HepG2 (cell line): ENCODE data around the gene VWA5B1. TPM values are rescaled to one million over a fixed set of nuclear protein-coding genes. Genes with fewer than 3 reads are reported as not detected.

Experiments used
- ATAC-seq: fragments of 200-7000 bp; cut with Tn5 transposase; 3 replicates; pipeline ENCODE4 v1.9.1; 2020; ENCODE audit warnings: mild to moderate bottlenecking, moderate library complexity
- BruUV-seq: library from RNA; stranded (reverse); fragments of 400-500 nt; replicated peaks from 2 replicates; lab custom pipeline; 2021; lab: Mats Ljungman, UMichigan
- CTCF ChIA-PET: fragments of 300-600 bp; formaldehyde crosslinking; extraction: SDS; loops from one replicate; lab custom pipeline; 2021; ENCODE audit warnings: low total read pairs, inconsistent platforms, low intra/inter-chr PET ratio; lab: Yijun Ruan, JAX
- POLR2A ChIA-PET: fragments of 350-600 bp; sonication (Branson Sonifier 250); formaldehyde crosslinking; loops from one replicate; lab custom pipeline; 2020; ENCODE audit warnings: antibody characterized with exemption, inconsistent platforms; lab: Yijun Ruan, JAX
- DNase-seq: peaks from one replicate; pipeline ENCODE4 v3.0.0-alpha.2; 2015; ENCODE audit warnings: low spot score
- FAIRE-seq: peaks from 3 replicates; lab custom pipeline; 2011; peaks lifted over from hg19 to GRCh38; lab: Jason Lieb, UNC
- H2AFZ ChIP-seq: one replicate; pipeline ENCODE4 v1.6.1; 2011; ENCODE audit warnings: low read length, inconsistent platforms
- H3K27ac ChIP-seq: fragments of 300-600 bp; 3 replicates; pipeline ENCODE4 v1.8.0; 2011; ENCODE audit warnings: mixed run types, mild to moderate bottlenecking, mixed read lengths, low read length, inconsistent platforms; ENCODE audit not compliant: insufficient read depth; ENCODE audit errors: extremely low read length
- H3K27me3 ChIP-seq, 2 experiments: fragments of 200-600 bp in 1 of 2; 2 replicates in 1 of 2; 3 replicates in 1 of 2; pipeline versions ENCODE4 v1.6.0 to v1.8.0; 2011; ENCODE audit warnings: low read length in 2 of 2, mild to moderate bottlenecking in 2 of 2, moderate library complexity in 2 of 2, inconsistent platforms in 1 of 2; ENCODE audit not compliant: insufficient read depth in 2 of 2, control insufficient read depth in 1 of 2
- H3K36me3 ChIP-seq, 2 experiments: fragments of 200-600 bp in 1 of 2; replicated peaks in 1 of 2; 2 replicates in 1 of 2; 3 replicates in 1 of 2; pipeline versions ENCODE4 v1.5.1 to v1.8.0; 2011; ENCODE audit warnings: low read length in 2 of 2, inconsistent platforms in 1 of 2; ENCODE audit not compliant: insufficient read depth in 2 of 2, control insufficient read depth in 1 of 2
- H3K4me1 ChIP-seq: 2 replicates; pipeline ENCODE4 v1.5.1; 2012; ENCODE audit warnings: low read length, inconsistent platforms; ENCODE audit not compliant: insufficient read depth
- H3K4me2 ChIP-seq: 2 replicates; pipeline ENCODE4 v1.6.0; 2011; ENCODE audit warnings: low read depth, low read length, inconsistent platforms
- H3K4me3 ChIP-seq, 3 experiments: fragments of 200-600 bp in 1 of 3; sonication (generic), shearing (Covaris generic) in 1 of 3; replicated peaks in 1 of 3; 2 replicates each; pipeline ENCODE4 v1.5.1; 2011 to 2016; ENCODE audit warnings: low read length in 3 of 3, inconsistent platforms in 2 of 3, low read depth in 2 of 3, mild to moderate bottlenecking in 2 of 3, control low read depth in 1 of 3, mixed read lengths in 1 of 3; ENCODE audit not compliant: insufficient read depth in 1 of 3
- H3K79me2 ChIP-seq: one replicate; pipeline ENCODE4 v1.6.1; 2011; ENCODE audit warnings: low read length, inconsistent platforms; ENCODE audit not compliant: insufficient read depth
- H3K9ac ChIP-seq: 2 replicates; pipeline ENCODE4 v1.6.0; 2011; ENCODE audit warnings: mild to moderate bottlenecking, low read depth, low read length, inconsistent platforms; ENCODE audit not compliant: insufficient read depth
- H3K9me3 ChIP-seq: 2 replicates; pipeline ENCODE4 v1.5.1; 2012; ENCODE audit warnings: mild to moderate bottlenecking, low read length
- H4K20me1 ChIP-seq: 2 replicates; pipeline ENCODE4 v1.6.0; 2011; ENCODE audit warnings: inconsistent platforms, mild to moderate bottlenecking, low read length, moderate library complexity; ENCODE audit not compliant: insufficient read depth
- SSRP1 ChIP-seq: IDR thresholded peaks from 2 replicates; pipeline ENCODE4 v1.6.1; 2016; ENCODE audit warnings: control low read depth
- ZNF776 ChIP-seq: sonication (generic); formaldehyde crosslinking; IDR thresholded peaks from 2 replicates; pipeline ENCODE4 v1.4.0; 2020; ENCODE audit warnings: mild to moderate bottlenecking, missing genetic modification reagents
- ZSCAN21 ChIP-seq: sonication (generic); formaldehyde crosslinking; IDR thresholded peaks from 2 replicates; pipeline ENCODE4 v1.8.0; 2022; ENCODE audit warnings: mild to moderate bottlenecking, missing genetic modification reagents, moderate library complexity, borderline replicate concordance
- WGBS: methylation state at CpG from one replicate; pipeline ENCODE4 v1.1.6; 2017; ENCODE audit warnings: low lambda C conversion rate; 5-methylcytosine and 5-hydroxymethylcytosine counted together
- in situ Hi-C: cut with HindIII; loops from 2 replicates; pipeline ENCODE4 v1.10.0; 2017; ENCODE audit warnings: low pct_unique_long_range_greater_than_20kb; ENCODE audit not compliant: extremely low pct_ligation_motif_present
- intact Hi-C: fragments of 100-400 bp; cut with micrococcal nuclease; formaldehyde crosslinking; loops from one replicate; pipeline ENCODE4 v1.10.0; 2022; ENCODE audit not compliant: unreplicated experiment
- polyA plus RNA-seq, 8 experiments: library from polyadenylated mRNA; depleted of rRNA in 3 of 8; stranded (reverse) in 7 of 8; unstranded in 1 of 8; fragments of >200 nt; fragmentation: Illumina TruSeq in 4 of 8; extraction: Trizol in 4 of 8; gene quantifications; 2 replicates each; pipeline versions ENCODE4 v1.2.1 to v1.2.3, GENCODE V29; 2011 to 2016; ENCODE audit warnings: low read depth in 4 of 8, missing spikeins in 1 of 8, mixed read lengths in 1 of 8; ENCODE audit not compliant: insufficient read depth in 1 of 8
- total RNA-seq, 5 experiments: library from RNA; depleted of rRNA; stranded (reverse); fragments of >200 nt; fragmentation: Illumina TruSeq; extraction: Trizol; gene quantifications; 2 replicates each; pipeline ENCODE4 v1.2.3, GENCODE V29; 2016; ENCODE audit warnings: low read depth in 1 of 5
- TF ChIP-seq, protein P1 (sequence below): sonication (generic); formaldehyde crosslinking; IDR thresholded peaks from 2 replicates; pipeline ENCODE4 v1.8.1; 2023; ENCODE audit warnings: mild to moderate bottlenecking, missing genetic modification reagents
- TF ChIP-seq, protein P2 (sequence below): sonication (generic); formaldehyde crosslinking; IDR thresholded peaks from 2 replicates; pipeline ENCODE4 v1.4.0; 2020; ENCODE audit warnings: missing genetic modification reagents, borderline replicate concordance
- TF ChIP-seq, protein P3 (sequence below): sonication (generic); formaldehyde crosslinking; IDR thresholded peaks from 2 replicates; pipeline ENCODE4 v1.4.0; 2020; ENCODE audit warnings: low read depth, mild to moderate bottlenecking, missing genetic modification reagents
- TF ChIP-seq, protein P4 (sequence below): sonication (generic); formaldehyde crosslinking; IDR thresholded peaks from 2 replicates; pipeline ENCODE4 v1.5.1; 2020; ENCODE audit warnings: mild to moderate bottlenecking, missing genetic modification reagents
- TF ChIP-seq, protein P5 (sequence below): IDR thresholded peaks from 2 replicates; pipeline ENCODE4 v1.6.1; 2018; ENCODE audit warnings: missing genetic modification reagents, mild to moderate bottlenecking, missing compliant biosample characterization

VWA5B1 gene
- total and polyA plus RNA-seq, 2 of the 13 experiments (the other 11 are each of a cell fraction or from before 2014, with no cell fraction given), result not detected

DNA sequence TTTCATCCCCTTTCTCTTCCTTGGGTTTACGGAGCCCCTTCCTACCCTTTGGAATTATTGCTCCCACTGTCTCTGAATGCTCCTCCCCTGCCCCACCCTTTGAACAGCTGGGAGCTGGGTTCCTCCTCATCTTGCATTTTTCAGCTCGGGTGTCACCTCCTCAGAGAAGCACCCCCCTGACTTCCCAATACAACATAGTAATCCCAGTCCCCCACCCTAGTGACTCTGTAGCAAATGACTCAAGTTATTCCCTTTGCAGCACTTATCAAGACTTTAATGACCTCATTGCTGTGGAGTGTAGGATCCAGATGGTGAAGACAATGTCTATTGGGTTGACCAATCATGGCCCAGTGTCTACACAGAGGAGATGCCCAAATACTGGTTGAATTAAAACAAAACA lies 8.9 kb upstream of the VWA5B1 start (continued):
- TF ChIP-seq, protein P1, sequence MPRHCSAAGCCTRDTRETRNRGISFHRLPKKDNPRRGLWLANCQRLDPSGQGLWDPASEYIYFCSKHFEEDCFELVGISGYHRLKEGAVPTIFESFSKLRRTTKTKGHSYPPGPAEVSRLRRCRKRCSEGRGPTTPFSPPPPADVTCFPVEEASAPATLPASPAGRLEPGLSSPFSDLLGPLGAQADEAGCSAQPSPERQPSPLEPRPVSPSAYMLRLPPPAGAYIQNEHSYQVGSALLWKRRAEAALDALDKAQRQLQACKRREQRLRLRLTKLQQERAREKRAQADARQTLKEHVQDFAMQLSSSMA (CRISPR knock-in tag), result no peak
- TF ChIP-seq, protein P2, sequence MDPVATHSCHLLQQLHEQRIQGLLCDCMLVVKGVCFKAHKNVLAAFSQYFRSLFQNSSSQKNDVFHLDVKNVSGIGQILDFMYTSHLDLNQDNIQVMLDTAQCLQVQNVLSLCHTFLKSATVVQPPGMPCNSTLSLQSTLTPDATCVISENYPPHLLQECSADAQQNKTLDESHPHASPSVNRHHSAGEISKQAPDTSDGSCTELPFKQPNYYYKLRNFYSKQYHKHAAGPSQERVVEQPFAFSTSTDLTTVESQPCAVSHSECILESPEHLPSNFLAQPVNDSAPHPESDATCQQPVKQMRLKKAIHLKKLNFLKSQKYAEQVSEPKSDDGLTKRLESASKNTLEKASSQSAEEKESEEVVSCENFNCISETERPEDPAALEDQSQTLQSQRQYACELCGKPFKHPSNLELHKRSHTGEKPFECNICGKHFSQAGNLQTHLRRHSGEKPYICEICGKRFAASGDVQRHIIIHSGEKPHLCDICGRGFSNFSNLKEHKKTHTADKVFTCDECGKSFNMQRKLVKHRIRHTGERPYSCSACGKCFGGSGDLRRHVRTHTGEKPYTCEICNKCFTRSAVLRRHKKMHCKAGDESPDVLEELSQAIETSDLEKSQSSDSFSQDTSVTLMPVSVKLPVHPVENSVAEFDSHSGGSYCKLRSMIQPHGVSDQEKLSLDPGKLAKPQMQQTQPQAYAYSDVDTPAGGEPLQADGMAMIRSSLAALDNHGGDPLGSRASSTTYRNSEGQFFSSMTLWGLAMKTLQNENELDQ (CRISPR knock-in tag), result no peak
- TF ChIP-seq ZSCAN21 (CRISPR knock-in tag), result no peak
- TF ChIP-seq, all 625 proteins: peak for 0

DNA sequence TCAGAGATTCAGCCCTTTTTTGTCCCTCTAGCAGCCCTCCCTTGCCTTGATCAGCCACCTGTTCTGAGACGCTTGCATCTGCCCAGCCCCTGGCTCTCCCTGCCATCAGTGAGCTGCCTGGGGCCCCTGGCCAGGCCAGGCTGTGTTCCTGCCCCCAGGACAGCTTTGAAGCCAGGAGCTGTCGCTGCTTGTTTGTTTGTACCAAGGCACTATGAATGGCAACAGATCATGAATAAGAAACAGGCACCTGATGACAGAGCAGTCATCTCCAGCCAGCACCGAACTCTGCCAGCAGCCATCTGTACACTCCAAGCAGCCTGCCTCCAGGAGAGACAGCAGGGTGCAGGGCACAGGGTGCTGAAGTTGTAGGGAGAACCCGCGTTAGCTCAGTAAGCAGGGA lies 8.1 kb upstream of the VWA5B1 start:
- Histone ChIP-seq H3K36me3 (no peaks in the 10 kb centered on the region), H3K4me3 (no peak overlapping the region), H3K9ac (no peak overlapping the region), H3K79me2 (no peaks in the 10 kb centered on the region), H4K20me1 (no peaks in the 10 kb centered on the region), H3K27me3 (peaks cover 2 to 9% of the 10 kb centered on the region in 2 experiments), H3K27ac (no peak overlapping the region), H3K9me3 (no peaks in the 10 kb centered on the region), H2AFZ (no peak overlapping the region), H3K4me2 (no peak overlapping the region), H3K4me1 (no peaks in the 10 kb centered on the region)
- CTCF ChIA-PET, result no interaction called here
- TF ChIP-seq, protein P3, sequence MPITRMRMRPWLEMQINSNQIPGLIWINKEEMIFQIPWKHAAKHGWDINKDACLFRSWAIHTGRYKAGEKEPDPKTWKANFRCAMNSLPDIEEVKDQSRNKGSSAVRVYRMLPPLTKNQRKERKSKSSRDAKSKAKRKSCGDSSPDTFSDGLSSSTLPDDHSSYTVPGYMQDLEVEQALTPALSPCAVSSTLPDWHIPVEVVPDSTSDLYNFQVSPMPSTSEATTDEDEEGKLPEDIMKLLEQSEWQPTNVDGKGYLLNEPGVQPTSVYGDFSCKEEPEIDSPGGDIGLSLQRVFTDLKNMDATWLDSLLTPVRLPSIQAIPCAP (CRISPR knock-in tag), result no peak
- TF ChIP-seq ZNF776 (CRISPR knock-in tag) (no peak), SSRP1 (no peak)
- TF ChIP-seq, protein P4, sequence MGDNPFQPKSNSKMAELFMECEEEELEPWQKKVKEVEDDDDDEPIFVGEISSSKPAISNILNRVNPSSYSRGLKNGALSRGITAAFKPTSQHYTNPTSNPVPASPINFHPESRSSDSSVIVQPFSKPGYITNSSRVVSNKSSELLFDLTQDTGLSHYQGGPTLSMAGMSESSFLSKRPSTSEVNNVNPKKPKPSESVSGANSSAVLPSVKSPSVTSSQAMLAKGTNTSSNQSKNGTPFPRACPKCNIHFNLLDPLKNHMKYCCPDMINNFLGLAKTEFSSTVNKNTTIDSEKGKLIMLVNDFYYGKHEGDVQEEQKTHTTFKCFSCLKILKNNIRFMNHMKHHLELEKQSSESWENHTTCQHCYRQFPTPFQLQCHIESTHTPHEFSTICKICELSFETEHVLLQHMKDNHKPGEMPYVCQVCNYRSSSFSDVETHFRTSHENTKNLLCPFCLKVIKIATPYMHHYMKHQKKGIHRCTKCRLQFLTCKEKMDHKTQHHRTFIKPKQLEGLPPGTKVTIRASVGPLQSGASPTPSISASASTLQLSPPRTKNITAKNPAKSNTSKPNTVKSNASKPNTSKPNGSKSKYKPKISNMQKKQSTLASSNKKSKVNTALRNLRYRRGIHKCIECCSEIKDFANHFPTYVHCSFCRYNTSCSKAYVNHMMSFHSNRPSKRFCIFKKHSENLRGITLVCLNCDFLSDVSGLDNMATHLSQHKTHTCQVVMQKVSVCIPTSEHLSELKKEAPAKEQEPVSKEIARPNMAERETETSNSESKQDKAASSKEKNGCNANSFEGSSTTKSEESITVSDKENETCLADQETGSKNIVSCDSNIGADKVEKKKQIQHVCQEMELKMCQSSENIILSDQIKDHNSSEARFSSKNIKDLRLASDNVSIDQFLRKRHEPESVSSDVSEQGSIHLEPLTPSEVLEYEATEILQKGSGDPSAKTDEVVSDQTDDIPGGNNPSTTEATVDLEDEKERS, result no peak
- TF ChIP-seq, protein P5, sequence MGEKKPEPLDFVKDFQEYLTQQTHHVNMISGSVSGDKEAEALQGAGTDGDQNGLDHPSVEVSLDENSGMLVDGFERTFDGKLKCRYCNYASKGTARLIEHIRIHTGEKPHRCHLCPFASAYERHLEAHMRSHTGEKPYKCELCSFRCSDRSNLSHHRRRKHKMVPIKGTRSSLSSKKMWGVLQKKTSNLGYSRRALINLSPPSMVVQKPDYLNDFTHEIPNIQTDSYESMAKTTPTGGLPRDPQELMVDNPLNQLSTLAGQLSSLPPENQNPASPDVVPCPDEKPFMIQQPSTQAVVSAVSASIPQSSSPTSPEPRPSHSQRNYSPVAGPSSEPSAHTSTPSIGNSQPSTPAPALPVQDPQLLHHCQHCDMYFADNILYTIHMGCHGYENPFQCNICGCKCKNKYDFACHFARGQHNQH (CRISPR knock-in tag), result no peak
- FAIRE-seq (no peak), ATAC-seq (no peak), DNase-seq (no peak)
- no TSS peak for BruUV-seq
- intact Hi-C loops (no loop called here), in situ Hi-C loops (no loop called here)
- POLR2A ChIA-PET, result no interaction called here
- WGBS, result 4% methylated on average over 2 of the region's 5 CpGs
